Choroid plexus epithelial cell (primary cell): ENCODE data around the gene RNF152.
"Not testable (repeated sequence)": the region's sequence is repeated elsewhere in the genome, so short reads cannot be mapped to it uniquely, and the experiment has no call there.

Experiments used
- DNase-seq: peaks from one replicate; pipeline ENCODE4 v3.0.0-alpha.2; 2010; ENCODE audit warnings: low read depth
- H3K4me3 ChIP-seq: 2 replicates; pipeline ENCODE4 v1.5.1; 2011; ENCODE audit warnings: low read depth, mild to moderate bottlenecking, control low read depth, low read length, moderate library complexity
- TF ChIP-seq, protein P1 (sequence below): conservative IDR thresholded peaks from 2 replicates; pipeline ENCODE4 v1.5.1; 2011; ENCODE audit warnings: low read depth, mild to moderate bottlenecking, control low read depth, inconsistent platforms, low read length, moderate library complexity

Gene RNF152

DNA sequence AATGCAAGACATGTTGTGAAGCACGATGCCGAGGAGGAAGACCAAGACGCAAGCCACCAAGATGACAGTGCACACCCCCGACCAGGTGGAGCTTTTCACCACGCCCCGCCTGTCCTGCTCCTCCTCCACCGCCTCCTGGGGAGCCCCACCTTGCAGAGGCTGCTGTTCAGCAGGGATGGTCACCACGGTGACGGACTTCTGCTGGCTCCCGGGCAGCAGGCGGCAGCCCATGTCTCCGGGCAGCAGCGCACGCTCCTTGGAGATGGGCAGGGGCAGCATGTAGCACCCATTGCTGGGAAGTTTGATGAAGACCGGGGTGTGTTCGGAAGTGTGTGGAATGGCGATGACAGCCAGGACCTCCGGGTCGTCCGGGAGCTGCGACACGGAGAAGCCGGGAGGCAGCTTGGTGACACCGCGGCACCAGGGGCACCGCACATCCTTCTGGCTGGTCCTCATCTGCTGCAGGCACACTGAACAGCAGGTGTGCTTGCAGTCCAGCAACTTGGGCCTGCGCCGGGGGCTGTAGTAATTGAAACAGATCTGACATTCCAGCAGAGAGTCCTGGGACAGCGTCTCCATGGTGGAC lies 76.8 kb downstream of the RNF152 start:
- H3K4me3 ChIP-seq, result no peak overlapping the region
- no peak for DNase-seq
- TF ChIP-seq, protein P1, sequence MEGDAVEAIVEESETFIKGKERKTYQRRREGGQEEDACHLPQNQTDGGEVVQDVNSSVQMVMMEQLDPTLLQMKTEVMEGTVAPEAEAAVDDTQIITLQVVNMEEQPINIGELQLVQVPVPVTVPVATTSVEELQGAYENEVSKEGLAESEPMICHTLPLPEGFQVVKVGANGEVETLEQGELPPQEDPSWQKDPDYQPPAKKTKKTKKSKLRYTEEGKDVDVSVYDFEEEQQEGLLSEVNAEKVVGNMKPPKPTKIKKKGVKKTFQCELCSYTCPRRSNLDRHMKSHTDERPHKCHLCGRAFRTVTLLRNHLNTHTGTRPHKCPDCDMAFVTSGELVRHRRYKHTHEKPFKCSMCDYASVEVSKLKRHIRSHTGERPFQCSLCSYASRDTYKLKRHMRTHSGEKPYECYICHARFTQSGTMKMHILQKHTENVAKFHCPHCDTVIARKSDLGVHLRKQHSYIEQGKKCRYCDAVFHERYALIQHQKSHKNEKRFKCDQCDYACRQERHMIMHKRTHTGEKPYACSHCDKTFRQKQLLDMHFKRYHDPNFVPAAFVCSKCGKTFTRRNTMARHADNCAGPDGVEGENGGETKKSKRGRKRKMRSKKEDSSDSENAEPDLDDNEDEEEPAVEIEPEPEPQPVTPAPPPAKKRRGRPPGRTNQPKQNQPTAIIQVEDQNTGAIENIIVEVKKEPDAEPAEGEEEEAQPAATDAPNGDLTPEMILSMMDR, result no peak

DNA sequence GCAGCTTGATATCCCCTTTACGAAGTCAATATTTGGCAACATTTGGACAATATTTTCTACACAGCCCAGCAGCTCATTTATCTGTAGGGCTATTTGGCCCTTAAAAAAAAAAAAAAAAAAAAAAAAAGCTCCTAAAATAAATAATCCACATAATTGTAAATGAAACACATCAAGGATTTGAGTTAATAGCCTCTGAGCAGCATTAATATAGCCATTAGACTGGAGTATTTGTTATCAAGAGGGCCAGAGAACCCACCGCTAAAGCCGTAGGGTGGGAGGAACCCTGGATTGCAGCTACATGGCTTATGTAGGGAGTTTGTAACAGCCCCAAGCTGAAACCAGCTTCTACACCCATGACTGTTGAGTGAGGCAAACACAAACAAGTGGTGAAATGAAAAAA lies 84.5 kb downstream of the RNF152 start:
- TF ChIP-seq, protein P1, result no peak
- DNase-seq, result no peak
- H3K4me3 ChIP-seq, result no peak overlapping the region

DNA sequence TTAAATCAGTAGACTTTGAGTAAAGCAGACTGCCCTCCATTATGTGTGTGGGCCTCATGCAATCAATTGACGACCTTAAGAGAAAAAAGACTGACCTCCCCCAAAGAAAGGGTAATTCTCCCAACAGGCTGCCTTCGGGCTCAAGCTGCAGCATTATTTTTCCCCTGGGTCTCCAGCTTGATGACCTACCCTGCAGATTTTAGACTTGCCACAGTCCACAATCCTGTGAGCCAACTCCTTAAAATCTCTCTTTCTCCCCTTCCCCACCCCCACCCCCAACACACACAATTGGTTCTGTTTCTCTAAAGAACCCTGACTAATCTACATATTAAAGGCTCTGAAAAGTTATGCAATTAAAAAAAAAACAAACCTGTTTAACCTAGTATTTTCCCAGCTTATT lies 89.4 kb downstream of the RNF152 start:
- no peak for DNase-seq

DNA sequence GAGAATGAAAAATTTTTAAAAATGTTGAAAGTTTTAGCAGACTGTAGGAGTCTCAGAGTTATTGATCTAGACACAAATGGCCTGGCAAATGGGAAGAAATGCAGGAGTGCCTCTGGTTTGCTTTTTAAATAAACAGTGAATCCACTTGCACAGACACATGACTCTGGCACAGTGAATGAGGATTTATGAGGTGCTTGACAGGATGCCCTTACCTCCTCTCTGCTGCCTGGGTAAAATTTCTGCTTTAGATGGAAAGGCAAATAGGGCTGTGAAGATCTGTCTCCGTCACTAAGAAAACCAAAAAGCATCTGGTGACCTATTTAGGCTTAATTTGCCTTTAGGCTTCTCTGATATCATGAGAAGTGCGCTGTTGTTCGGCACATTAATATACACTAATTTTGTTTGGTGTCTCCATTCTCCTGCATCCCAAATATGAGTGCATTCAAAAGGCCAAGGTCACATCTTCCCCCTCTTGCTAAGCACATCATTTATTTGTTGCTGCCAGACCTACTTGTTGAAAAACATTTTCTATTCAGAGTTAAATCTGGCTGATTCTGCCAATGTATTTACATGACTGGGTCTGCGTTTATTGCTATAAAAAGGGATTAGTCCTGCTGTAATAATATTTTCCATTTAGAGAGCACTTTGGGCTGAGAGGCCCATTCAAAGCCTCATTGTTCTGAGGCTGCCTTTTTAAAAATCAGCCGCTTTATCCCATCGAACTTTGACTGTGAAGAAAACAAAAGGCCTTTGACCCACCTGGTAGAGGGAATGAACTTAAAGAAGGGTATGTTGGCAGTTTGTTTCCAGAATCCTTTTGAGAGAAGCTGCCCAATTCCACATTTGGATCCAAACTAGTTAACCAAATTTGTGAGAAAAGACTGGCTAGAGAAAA lies 94.9 kb downstream of the RNF152 start:
- TF ChIP-seq, protein P1, result no peak
- H3K4me3 ChIP-seq, result no peak overlapping the region
- DNase-seq, result no peak

More for the DNA sequence above, 89.4 kb downstream of the RNF152 start:
- TF ChIP-seq, protein P1, result no peak
- no peak overlapping the region for H3K4me3 ChIP-seq

DNA sequence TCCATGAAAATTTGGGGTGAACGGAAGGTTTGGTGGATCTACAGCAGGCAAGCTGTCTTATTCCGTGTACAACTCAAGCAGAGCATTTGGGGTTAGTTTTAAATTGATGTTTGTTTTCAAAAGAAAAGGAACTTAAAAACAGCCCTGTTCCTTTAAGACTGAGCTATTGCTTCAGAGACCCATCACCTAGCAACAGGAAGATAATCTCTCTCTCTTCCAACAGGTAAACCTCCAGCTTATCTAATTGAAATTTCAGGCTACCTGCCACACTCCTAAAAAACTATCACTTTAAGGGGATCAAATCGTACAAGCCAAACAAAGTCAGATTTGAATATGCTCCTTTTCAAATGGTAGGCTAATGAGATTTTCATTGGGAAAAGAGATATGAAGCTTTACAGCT lies 101.8 kb downstream of the RNF152 start:
- TF ChIP-seq, protein P1, result no peak
- no peak for DNase-seq
- no peak overlapping the region for H3K4me3 ChIP-seq

DNA sequence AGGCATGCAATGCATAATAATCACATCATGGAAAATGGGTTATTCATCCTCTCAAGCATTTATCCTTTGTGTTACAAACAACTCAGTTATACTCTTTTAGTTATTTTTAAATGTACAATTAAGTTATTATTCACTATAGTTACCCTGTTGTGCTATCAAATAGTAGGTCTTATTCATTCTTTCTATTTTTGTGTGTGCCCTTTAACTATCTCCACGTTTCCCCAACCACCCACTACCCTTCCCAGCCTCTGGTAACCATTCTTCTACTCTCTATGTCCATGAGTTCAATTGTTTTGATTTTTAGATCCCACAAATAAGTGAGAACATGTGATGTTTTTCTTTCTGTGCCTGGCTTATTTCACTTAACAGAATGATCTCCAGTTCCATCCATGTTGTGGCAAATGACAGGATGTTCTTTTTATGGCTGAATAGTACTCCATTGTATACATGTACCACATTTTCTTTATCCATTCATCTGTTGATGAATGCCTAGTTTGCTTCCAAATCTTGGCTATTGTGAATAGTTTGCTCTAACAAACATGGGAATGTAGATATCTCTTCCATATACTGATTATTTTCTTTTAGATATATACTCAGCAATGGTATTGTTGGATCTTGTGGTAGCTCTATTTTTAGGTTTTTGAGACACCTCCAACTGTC lies 105.7 kb downstream of the RNF152 start:
- not testable (repeated sequence) for DNase-seq, H3K4me3 ChIP-seq

DNA sequence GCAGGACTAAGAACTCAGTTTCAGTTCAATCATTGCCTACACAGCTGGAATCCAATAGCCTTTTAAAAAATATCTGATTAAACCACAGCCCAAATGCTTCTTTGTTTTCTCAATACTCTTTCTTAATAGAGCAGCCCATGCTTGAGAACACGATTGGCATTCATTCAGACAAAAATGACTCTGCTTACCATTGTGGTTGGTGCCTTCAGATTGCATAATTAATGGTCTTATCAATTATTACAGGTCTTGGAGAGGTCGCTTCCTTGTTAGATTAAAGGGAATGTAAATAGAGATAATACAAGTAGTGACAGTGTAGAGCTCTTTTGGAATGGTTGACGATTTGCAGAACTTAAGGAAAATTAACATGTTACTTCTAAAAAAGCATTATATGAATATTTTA lies 107.2 kb downstream of the RNF152 start:
- no peak for DNase-seq
- H3K4me3 ChIP-seq, result no peak overlapping the region
- TF ChIP-seq, protein P1, result no peak
